ENCODE measurements around the gene OGFR.

GRCh38 chr20:62841705-62842212 lies 37.1 kb downstream of the OGFR start:
- TF ChIP-seq POLR2A (IDR thresholded peaks at IDR 0.05): no peak
- no peak for TF ChIP-seq CTCF (IDR thresholded peaks at IDR 0.05)
